K562 (cell line): ENCODE measurements around the gene ZBTB46. TPM values are rescaled to one million over a fixed set of nuclear protein-coding genes. Genes with fewer than 3 reads are reported as not detected.

Experiments used
- ATAC-seq: fragments of 200-7000 bp; cut with Tn5 transposase; 3 replicates; pipeline ENCODE4 v1.9.1; 2020; ENCODE audit warnings: moderate library complexity
- BruUV-seq: library from RNA; stranded (reverse); fragments of 400-500 nt; replicated peaks from 2 replicates; lab custom pipeline; 2021; lab: Mats Ljungman, UMichigan
- CTCF ChIA-PET: fragments of 300-600 bp; formaldehyde crosslinking; extraction: SDS; loops from one replicate; lab custom pipeline; 2021; ENCODE audit warnings: low intra/inter-chr PET ratio; lab: Yijun Ruan, JAX
- POLR2A ChIA-PET: fragments of 300-600, 350-650 bp; sonication (Branson Sonifier 250); formaldehyde crosslinking; extraction: SDS; loops from one replicate; lab custom pipeline; 2021; ENCODE audit warnings: antibody characterized with exemption, inconsistent platforms; lab: Yijun Ruan, JAX
- DNase-seq, 4 experiments: peaks; one replicate each; pipeline versions ENCODE4 v3.0.0 to v3.0.0-alpha.2; 2011 to 2018; ENCODE audit warnings: low spot score in 3 of 4, mixed read lengths in 3 of 4; ENCODE audit errors: extremely low read depth in 1 of 4
- FAIRE-seq: peaks from 2 replicates; lab custom pipeline; 2011; peaks lifted over from hg19 to GRCh38; lab: Jason Lieb, UNC
- H2AFZ ChIP-seq: 2 replicates; pipeline ENCODE4 v1.6.0; 2011; ENCODE audit warnings: low read depth, low read length, control low read depth, inconsistent platforms
- H3K27ac ChIP-seq: fragments of 200-600 bp; 3 replicates; pipeline ENCODE4 v1.8.0; 2011; ENCODE audit warnings: low read depth, mild to moderate bottlenecking, control low read depth, inconsistent platforms, low read length, moderate library complexity, mixed read lengths; ENCODE audit errors: extremely low read depth
- H3K27me3 ChIP-seq, 2 experiments: fragments of 300-600 bp in 1 of 2; 2 replicates in 1 of 2; 3 replicates in 1 of 2; pipeline versions ENCODE4 v1.6.0 to v1.8.0; 2011; ENCODE audit warnings: inconsistent platforms in 2 of 2, low read length in 2 of 2, mild to moderate bottlenecking in 1 of 2, mixed read lengths in 1 of 2, moderate library complexity in 1 of 2; ENCODE audit not compliant: control insufficient read depth in 2 of 2, insufficient read depth in 2 of 2
- H3K36me3 ChIP-seq: fragments of 300-600 bp; 3 replicates; pipeline ENCODE4 v1.8.0; 2011; ENCODE audit warnings: mild to moderate bottlenecking, low read length, inconsistent platforms; ENCODE audit not compliant: control insufficient read depth, insufficient read depth
- H3K4me1 ChIP-seq, 2 experiments: fragments of 200-600 bp in 1 of 2; replicated peaks in 1 of 2; 2 replicates in 1 of 2; 3 replicates in 1 of 2; pipeline versions ENCODE4 v1.5.1 to v1.8.0; 2011; ENCODE audit warnings: inconsistent platforms in 2 of 2, low read length in 2 of 2, mild to moderate bottlenecking in 1 of 2, mixed read lengths in 1 of 2, moderate library complexity in 1 of 2; ENCODE audit not compliant: control insufficient read depth in 2 of 2, insufficient read depth in 2 of 2
- H3K4me2 ChIP-seq: 2 replicates; pipeline ENCODE4 v1.6.1; 2011; ENCODE audit warnings: low read length, control low read depth, inconsistent platforms, mixed read lengths; ENCODE audit not compliant: insufficient read depth
- H3K4me3 ChIP-seq: fragments of 200-600 bp; sonication (generic), shearing (Covaris generic); 2 replicates; pipeline ENCODE4 v1.5.1; 2016; ENCODE audit warnings: control low read depth, inconsistent platforms
- H3K79me2 ChIP-seq: fragments of 200-600 bp; 3 replicates; pipeline ENCODE4 v1.8.0; 2011; ENCODE audit warnings: low read length, inconsistent platforms; ENCODE audit not compliant: control insufficient read depth, insufficient read depth
- H3K9ac ChIP-seq, 2 experiments: 2 replicates each; pipeline versions ENCODE4 v1.6.0 to v1.6.1; 2011; ENCODE audit warnings: low read depth in 2 of 2, low read length in 2 of 2, control low read depth in 1 of 2, inconsistent platforms in 1 of 2, mild to moderate bottlenecking in 1 of 2, mixed read lengths in 1 of 2; ENCODE audit not compliant: insufficient read depth in 1 of 2
- H3K9me1 ChIP-seq: one replicate; pipeline ENCODE4 v1.6.0; 2011; ENCODE audit warnings: inconsistent platforms, mild to moderate bottlenecking, low read length, moderate library complexity; ENCODE audit not compliant: control insufficient read depth, insufficient read depth
- H3K9me3 ChIP-seq: replicated peaks from 2 replicates; pipeline ENCODE4 v1.5.1; 2011; ENCODE audit warnings: low read depth, low read length, inconsistent platforms; ENCODE audit not compliant: control insufficient read depth, insufficient read depth
- H4K20me1 ChIP-seq: replicated peaks from 2 replicates; pipeline ENCODE4 v1.6.1; 2011; ENCODE audit warnings: low read length, inconsistent platforms, mixed read lengths; ENCODE audit not compliant: control insufficient read depth, insufficient read depth
- CBFB ChIP-seq: sonication (generic); formaldehyde crosslinking; IDR thresholded peaks from 2 replicates; pipeline ENCODE4 v1.4.0; 2020; ENCODE audit warnings: mild to moderate bottlenecking, missing genetic modification reagents
- HNRNPL ChIP-seq: fragments of 200-400 bp; formaldehyde crosslinking; IDR thresholded peaks from 2 replicates; pipeline ENCODE4 v1.6.1; 2017; ENCODE audit warnings: low read depth, mild to moderate bottlenecking, low read length
- NFE2 ChIP-seq: IDR thresholded peaks from 2 replicates; pipeline ENCODE4 v1.6.1; 2014; ENCODE audit warnings: antibody characterized with exemption, low read depth
- POLR2G ChIP-seq: fragments of 200-400 bp; formaldehyde crosslinking; IDR thresholded peaks from 2 replicates; pipeline ENCODE4 v1.6.1; 2017; ENCODE audit warnings: low read depth, mild to moderate bottlenecking, antibody characterized with exemption, low read length, moderate library complexity
- RBFOX2 ChIP-seq: fragments of 200-400 bp; formaldehyde crosslinking; IDR thresholded peaks from 2 replicates; pipeline ENCODE4 v1.6.1; 2017; ENCODE audit warnings: low read depth, mild to moderate bottlenecking, low read length, moderate library complexity
- WGBS: fragments of 100-300 bp; shearing (Covaris generic); methylation state at CpG from one replicate; pipeline ENCODE4 v1.1.6; 2016; ENCODE audit warnings: low coverage, mixed read lengths; ENCODE audit not compliant: insufficient coverage; ENCODE audit errors: missing lambda C conversion rate; 5-methylcytosine and 5-hydroxymethylcytosine counted together
- in situ Hi-C: fragments of 300-500 bp; cut with MboI; formaldehyde crosslinking; loops from 4 replicates; pipeline ENCODE4 v1.15.0; 2018; ENCODE audit warnings: inconsistent platforms, mixed read lengths
- intact Hi-C: fragments of 100-400 bp; cut with micrococcal nuclease; formaldehyde crosslinking; loops from 2 replicates; pipeline ENCODE4 v1.14.2; 2022
- polyA plus RNA-seq, 8 experiments: library from polyadenylated mRNA; depleted of rRNA in 4 of 8; stranded (reverse) in 5 of 8; unstranded in 3 of 8; fragments of >200 nt; fragmentation: Nextera tagmentation in 2 of 8; fragmentation: Illumina TruSeq in 1 of 8; extraction: Ambion mirVana in 2 of 8; extraction: Trizol in 1 of 8; gene quantifications; 2 replicates each; pipeline versions ENCODE4 v1.2.1 to v1.2.3, GENCODE V29; 2011 to 2014; ENCODE audit warnings: inconsistent platforms in 1 of 8, missing spikeins in 1 of 8
- total RNA-seq, 7 experiments: library from RNA; depleted of rRNA in 6 of 7; stranded (reverse); fragments of >200 nt in 6 of 7; fragmentation: Illumina TruSeq in 2 of 7; extraction: Trizol in 2 of 7; gene quantifications; 2 replicates each; pipeline versions ENCODE4 v1.2.1 to v1.2.3, GENCODE V29; 2011 to 2021; ENCODE audit warnings: low replicate concordance in 1 of 7
- TF ChIP-seq, protein P1 (sequence below): sonication (generic); formaldehyde crosslinking; IDR thresholded peaks from 2 replicates; pipeline ENCODE4 v1.8.1; 2023; ENCODE audit warnings: mild to moderate bottlenecking, missing genetic modification reagents

Gene ZBTB46
- total and polyA plus RNA-seq, 9 of the 15 experiments (the other 6 are each of a cell fraction or from before 2014, with no cell fraction given): 0.29 to 4.1 (median 1.1) TPM

DNA sequence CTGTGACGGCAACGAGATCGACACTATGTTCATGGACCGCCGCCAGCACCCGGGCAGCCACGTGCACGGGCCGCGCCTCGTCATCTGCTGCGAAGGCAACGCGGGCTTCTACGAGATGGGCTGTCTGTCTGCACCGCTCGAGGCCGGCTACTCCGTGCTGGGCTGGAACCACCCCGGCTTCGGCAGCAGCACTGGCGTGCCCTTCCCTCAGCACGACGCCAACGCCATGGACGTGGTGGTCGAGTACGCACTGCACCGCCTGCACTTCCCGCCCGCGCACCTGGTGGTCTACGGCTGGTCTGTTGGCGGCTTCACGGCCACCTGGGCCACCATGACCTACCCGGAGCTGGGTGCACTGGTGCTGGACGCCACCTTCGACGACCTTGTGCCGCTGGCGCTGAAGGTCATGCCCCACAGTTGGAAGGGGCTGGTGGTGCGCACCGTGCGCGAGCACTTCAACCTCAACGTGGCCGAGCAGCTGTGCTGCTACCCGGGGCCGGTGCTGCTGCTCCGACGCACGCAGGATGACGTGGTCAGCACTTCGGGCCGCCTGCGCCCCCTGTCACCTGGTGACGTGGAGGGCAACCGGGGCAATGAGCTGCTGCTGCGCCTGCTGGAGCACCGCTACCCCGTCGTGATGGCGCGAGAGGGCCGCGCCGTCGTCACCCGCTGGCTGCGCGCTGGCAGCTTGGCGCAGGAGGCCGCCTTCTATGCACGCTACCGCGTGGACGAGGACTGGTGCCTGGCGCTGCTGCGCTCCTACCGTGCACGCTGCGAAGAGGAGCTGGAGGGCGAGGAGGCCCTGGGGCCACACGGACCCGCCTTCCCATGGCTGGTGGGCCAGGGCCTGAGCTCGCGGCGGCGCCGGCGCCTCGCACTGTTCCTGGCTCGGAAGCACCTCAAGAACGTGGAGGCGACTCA is 31.2 kb upstream of the ZBTB46 start:
- no TSS peak for BruUV-seq
- in situ Hi-C loops: loop anchor here (5.0 kb wide), 1 partner anchor 155 kb away; the partner anchor contains the start of genes ARFRP1 and ZGPAT
- Histone ChIP-seq H3K9me3 (no peaks in the 10 kb centered on the region), H3K4me3 (no peak overlapping the region), H3K79me2 (peaks cover 33% of the 10 kb centered on the region), H3K4me1 (peaks cover 29 to 84% of the 10 kb centered on the region in 2 experiments), H3K9me1 (no peaks in the 10 kb centered on the region)
- WGBS: 97% methylated on average over 70 of the region's 95 CpGs
- POLR2A ChIA-PET: interaction anchor here (0.6 to 1.6 kb wide), 4 partner anchors 11 to 177 kb away, joined by 3 to 4 read pairs (median 4); no protein-coding TSS in a partner anchor
- CTCF ChIA-PET: no interaction called here
- intact Hi-C loops: loop anchor here (10.0 kb wide), 2 partner anchors 113 to 307 kb away; partner anchors contain the start of genes FNDC11 and SAMD10
- no peak for TF ChIP-seq CBFB (CRISPR knock-in tag)
- TF ChIP-seq NFE2: no peak
- TF ChIP-seq, protein P1, sequence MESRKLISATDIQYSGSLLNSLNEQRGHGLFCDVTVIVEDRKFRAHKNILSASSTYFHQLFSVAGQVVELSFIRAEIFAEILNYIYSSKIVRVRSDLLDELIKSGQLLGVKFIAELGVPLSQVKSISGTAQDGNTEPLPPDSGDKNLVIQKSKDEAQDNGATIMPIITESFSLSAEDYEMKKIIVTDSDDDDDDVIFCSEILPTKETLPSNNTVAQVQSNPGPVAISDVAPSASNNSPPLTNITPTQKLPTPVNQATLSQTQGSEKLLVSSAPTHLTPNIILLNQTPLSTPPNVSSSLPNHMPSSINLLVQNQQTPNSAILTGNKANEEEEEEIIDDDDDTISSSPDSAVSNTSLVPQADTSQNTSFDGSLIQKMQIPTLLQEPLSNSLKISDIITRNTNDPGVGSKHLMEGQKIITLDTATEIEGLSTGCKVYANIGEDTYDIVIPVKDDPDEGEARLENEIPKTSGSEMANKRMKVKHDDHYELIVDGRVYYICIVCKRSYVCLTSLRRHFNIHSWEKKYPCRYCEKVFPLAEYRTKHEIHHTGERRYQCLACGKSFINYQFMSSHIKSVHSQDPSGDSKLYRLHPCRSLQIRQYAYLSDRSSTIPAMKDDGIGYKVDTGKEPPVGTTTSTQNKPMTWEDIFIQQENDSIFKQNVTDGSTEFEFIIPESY (CRISPR knock-in tag): peak; percentile 86
- TF ChIP-seq POLR2G: 0 out of 2 replicates have a peak, but pooled peaks have one; percentile 39
- TF ChIP-seq HNRNPL: peak; percentile 50; the same call in 1 of the 2 replicates
- TF ChIP-seq RBFOX2: peak; percentile 36
- TF ChIP-seq, all 486 proteins: peak for 4
- Histone ChIP-seq H3K36me3 (peaks cover 28% of the 10 kb centered on the region; the same call in 2 of the 3 replicates), H3K27me3 (no peaks in the 10 kb centered on the region), H3K27ac (no peak overlapping the region), H4K20me1 (no peaks in the 10 kb centered on the region), H2AFZ (no peak overlapping the region), H3K4me2 (no peak overlapping the region), H3K9ac (no peak overlapping the region)
- ATAC-seq (no peak), DNase-seq (no peak), FAIRE-seq (no peak)
